GM12873 (cell line): Measurements from ENCODE around the gene TMEM89.

ENCODE experiments used
- TF ChIP-seq, protein P1 (sequence below): IDR thresholded peaks from 2 replicates; pipeline ENCODE4 v1.5.1; 2012; ENCODE audit warnings: low read depth, mild to moderate bottlenecking, moderate library complexity, low read length, control low read depth; ENCODE audit not compliant: insufficient read depth; ENCODE audit errors: missing control alignments

Gene TMEM89

GRCh38 chr3:48661501-48662144 lies 40.1 kb upstream of the TMEM89 start:
- TF ChIP-seq, protein P1, sequence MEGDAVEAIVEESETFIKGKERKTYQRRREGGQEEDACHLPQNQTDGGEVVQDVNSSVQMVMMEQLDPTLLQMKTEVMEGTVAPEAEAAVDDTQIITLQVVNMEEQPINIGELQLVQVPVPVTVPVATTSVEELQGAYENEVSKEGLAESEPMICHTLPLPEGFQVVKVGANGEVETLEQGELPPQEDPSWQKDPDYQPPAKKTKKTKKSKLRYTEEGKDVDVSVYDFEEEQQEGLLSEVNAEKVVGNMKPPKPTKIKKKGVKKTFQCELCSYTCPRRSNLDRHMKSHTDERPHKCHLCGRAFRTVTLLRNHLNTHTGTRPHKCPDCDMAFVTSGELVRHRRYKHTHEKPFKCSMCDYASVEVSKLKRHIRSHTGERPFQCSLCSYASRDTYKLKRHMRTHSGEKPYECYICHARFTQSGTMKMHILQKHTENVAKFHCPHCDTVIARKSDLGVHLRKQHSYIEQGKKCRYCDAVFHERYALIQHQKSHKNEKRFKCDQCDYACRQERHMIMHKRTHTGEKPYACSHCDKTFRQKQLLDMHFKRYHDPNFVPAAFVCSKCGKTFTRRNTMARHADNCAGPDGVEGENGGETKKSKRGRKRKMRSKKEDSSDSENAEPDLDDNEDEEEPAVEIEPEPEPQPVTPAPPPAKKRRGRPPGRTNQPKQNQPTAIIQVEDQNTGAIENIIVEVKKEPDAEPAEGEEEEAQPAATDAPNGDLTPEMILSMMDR: no peak

DNA sequence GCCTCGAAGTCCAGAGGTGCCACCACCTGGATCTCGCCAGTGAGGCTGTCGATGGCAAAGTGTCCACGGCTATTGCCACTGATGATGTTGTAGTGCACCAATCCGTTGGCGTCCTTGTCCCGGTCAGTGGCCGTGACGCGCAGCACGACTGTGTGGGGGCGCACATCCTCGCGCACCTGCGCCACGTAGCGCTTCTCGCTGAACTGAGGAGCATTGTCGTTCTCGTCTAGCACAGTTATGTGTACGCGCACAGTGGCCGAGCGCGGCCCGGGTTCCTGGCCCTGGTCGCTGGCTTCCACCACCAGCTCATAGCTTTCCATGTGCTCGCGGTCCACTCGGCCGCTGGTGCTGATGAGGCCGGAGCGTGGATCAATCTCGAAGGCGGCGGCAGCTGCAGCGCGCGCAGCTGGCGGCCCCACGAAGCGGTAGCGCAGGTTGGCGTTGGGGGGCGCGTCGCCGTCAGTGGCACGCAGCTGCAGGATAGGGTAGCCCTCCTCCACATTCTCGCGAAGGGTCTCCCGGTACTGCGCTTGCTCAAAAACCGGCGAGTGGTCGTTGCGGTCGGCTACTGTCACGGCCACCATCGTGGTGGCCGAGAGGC lies 39.3 kb upstream of the TMEM89 start:
- TF ChIP-seq, protein P1: no peak

DNA sequence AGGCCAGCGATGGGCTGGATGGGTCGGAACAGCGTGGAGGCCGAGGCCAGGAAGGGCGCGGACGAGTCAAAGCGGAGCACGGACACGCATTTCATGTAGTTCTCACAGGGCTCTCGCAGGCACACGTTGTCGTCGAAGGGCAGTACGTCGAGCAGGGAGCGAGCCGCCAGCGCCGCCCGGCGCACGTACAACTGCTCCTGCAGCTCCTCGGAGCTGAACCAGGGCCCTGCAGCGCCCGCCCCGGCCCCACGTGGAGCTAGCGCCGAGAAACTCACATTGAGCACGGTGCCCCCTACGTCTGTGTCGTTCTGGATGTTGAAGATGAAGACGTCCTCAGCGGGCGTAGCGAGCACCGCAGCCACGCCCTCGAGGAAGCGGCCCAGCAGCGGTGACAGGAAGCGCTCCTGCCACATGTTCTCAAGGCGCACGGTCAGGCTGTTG lies 35.3 kb upstream of the TMEM89 start:
- TF ChIP-seq, protein P1: no peak

- TF ChIP-seq, protein P1: peak; percentile 72
Observed at GRCh38 chr3:48656061-48656840, 34.7 kb upstream of the TMEM89 start.

DNA sequence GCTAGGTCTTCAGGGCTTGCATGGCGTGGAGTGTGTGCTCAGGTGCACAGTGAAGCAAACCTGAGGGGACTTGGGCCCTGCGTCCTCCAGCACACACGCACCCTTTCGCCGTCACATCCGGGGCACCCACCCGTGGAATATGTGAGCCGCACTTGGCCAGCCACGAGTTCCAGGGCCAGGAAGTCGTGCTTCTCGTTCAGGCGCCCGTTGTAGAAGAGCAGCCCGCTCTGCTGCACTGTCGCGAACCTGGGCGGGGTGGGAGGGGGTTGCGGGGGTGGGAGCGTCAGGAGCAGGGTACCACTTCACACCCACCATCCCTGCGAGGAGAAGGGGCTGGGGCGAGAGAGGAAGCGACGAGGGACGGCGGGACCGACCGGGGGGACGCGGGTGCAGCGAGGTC lies 34.0 kb upstream of the TMEM89 start:
- TF ChIP-seq, protein P1: no peak

DNA sequence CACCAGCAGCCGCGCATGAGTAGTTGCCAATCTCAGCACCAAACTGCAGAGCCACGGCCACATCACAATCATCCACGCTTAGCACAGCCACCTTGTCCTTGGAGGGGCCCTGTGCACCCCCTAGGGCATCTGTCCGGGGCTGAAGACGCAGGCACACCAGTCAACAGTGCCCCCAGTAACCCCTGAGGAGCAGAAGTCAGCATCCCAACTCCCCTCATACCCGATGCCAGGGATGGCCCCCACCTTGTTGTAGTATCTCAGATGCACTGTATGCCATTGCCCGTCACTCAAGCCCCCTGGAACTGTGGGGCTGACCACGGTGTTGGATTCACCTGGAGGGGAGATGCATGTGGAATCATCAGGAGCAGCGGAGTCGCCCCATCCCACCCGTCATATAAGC lies 33.5 kb upstream of the TMEM89 start:
- TF ChIP-seq, protein P1: no peak
